AG10803 (cell line): ENCODE results near the gene IKBKE.

Experiments
- DNase-seq: peaks from one replicate; pipeline ENCODE4 v3.0.0; 2010; ENCODE audit warnings: low read depth
- H3K4me3 ChIP-seq: 2 replicates; pipeline ENCODE4 v1.5.1; 2011; ENCODE audit warnings: mild to moderate bottlenecking, low read length, control low read depth
- CTCF ChIP-seq: conservative IDR thresholded peaks from 2 replicates; pipeline ENCODE4 v1.5.1; 2011; ENCODE audit warnings: mild to moderate bottlenecking, low read length, control low read depth, inconsistent platforms

Gene IKBKE

GRCh38 chr1:206488466-206488865 lies 18.2 kb downstream of the IKBKE start:
- no peak for TF ChIP-seq CTCF
- no peak overlapping the region for H3K4me3 ChIP-seq

GRCh38 chr1:206489980-206490770 lies 19.9 kb downstream of the IKBKE start:
- TF ChIP-seq CTCF: peak; percentile 97
- peak; percentile 70 for DNase-seq
- no peak overlapping the region for H3K4me3 ChIP-seq

More at GRCh38 chr1:206488466-206488865, 18.2 kb downstream of the IKBKE start:
- DNase-seq: no peak

- peak; percentile 58 for DNase-seq
- no peak overlapping the region for H3K4me3 ChIP-seq
- no peak for TF ChIP-seq CTCF
Measured at GRCh38 chr1:206490771-206491405, 20.6 kb downstream of the IKBKE start.

- no peak overlapping the region for H3K4me3 ChIP-seq
- no peak for DNase-seq
- no peak for TF ChIP-seq CTCF
Measured at GRCh38 chr1:206491616-206492015, 21.3 kb downstream of the IKBKE start.

GRCh38 chr1:206492589-206492988 lies 22.3 kb downstream of the IKBKE start:
- H3K4me3 ChIP-seq: no peak overlapping the region
- no peak for DNase-seq
- TF ChIP-seq CTCF: no peak

GRCh38 chr1:206493279-206493678 lies 23.0 kb downstream of the IKBKE start:
- H3K4me3 ChIP-seq: no peak overlapping the region
- TF ChIP-seq CTCF: no peak
- no peak for DNase-seq

GRCh38 chr1:206495011-206495461 lies 24.8 kb downstream of the IKBKE start:
- TF ChIP-seq CTCF: no peak
- H3K4me3 ChIP-seq: no peak overlapping the region
- no peak for DNase-seq
